ENCODE measurements around the gene APP.
"Not testable (repeated sequence)": the region's sequence is repeated elsewhere in the genome, so short reads cannot be mapped to it uniquely, and the experiment has no call there.

Gene APP

DNA sequence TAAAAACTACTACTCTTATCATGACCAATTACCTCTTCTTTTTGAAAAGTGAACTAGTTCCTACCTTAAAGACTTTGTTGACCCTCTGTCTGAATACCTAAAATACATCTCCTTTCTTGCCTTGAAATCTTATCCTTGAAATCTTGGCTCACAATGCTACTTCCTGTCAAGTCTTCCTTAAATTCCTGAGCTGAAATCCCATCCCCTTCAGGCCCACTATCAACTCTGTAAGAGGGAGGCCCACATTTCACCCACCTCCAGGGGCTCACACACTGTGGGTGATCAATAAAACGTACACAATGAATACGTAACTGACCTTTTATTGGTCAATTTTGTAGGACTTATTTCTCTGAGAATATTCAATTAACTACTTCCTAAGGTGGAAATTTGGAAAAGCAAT is 88.0 kb downstream of the APP start:
- no peak for ATAC-seq
- Mint-ChIP-seq H3K9me3 (no peaks in the 10 kb centered on the region), H3K4me1 (peaks cover 11% of the 10 kb centered on the region), H3K36me3 (peaks cover 8% of the 10 kb centered on the region), H3K27ac (no peak overlapping the region), H3K27me3 (no peaks in the 10 kb centered on the region), H3K4me3 (no peak overlapping the region)

DNA sequence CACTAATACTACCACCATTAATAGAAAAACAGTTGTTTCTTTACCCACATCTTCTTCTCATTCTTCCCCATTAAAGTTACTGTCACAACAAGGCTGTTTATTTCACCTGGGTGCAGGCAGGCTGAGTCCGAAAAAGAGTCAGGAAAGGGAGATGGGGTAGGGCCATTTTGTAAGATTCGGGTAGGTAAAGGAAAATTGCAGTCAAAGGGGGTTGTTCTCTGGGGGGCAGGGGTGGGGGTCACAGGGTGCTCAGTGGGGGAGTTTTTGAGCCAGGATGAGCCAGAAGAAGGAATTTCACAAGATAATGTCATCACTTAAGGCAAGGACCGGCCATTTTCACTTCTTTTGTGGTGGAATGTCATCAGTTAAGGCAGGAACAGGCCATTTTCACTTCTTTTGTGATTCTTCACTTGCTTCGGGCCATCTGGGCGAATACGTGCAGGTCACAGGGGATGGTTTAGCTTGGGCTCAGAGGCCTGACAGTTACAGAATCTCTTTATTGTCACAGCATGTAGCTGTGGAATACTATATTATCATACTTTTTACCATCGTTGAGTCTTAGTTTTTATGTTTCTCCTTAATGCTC is 89.3 kb downstream of the APP start:
- H3K27ac Mint-ChIP-seq, H3K4me3 Mint-ChIP-seq, ATAC-seq, H3K9me3 Mint-ChIP-seq, H3K27me3 Mint-ChIP-seq: not testable (repeated sequence)
- Mint-ChIP-seq H3K4me1 (peaks cover 11% of the 10 kb centered on the region), H3K36me3 (peaks cover 13% of the 10 kb centered on the region)

DNA sequence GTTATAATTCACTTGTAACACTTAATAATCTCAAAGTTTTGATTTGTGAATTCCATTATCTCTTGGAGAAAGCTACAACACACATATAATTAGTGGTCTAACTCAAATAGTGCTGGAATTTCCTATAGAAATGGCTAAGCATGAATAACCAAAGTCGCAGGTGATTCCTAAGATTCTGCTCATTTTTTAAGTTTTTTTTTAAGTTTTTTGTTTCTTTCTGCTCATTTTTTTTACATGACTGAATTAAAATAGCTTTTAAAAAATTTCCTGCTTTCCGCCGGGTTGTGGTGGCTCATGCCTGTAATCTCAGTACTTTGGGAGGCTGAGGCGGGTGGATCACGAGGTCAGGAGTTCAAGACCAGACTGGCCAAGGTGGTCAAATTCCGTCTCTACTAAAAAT is 90.4 kb downstream of the APP start:
- H3K27me3 Mint-ChIP-seq: no peaks in the 10 kb centered on the region
- H3K4me1 Mint-ChIP-seq: peaks cover 11% of the 10 kb centered on the region
- H3K4me3 Mint-ChIP-seq: no peak overlapping the region
- no peak overlapping the region for H3K27ac Mint-ChIP-seq
- H3K36me3 Mint-ChIP-seq: peaks cover 13% of the 10 kb centered on the region
- ATAC-seq: no peak
- H3K9me3 Mint-ChIP-seq: no peaks in the 10 kb centered on the region

DNA sequence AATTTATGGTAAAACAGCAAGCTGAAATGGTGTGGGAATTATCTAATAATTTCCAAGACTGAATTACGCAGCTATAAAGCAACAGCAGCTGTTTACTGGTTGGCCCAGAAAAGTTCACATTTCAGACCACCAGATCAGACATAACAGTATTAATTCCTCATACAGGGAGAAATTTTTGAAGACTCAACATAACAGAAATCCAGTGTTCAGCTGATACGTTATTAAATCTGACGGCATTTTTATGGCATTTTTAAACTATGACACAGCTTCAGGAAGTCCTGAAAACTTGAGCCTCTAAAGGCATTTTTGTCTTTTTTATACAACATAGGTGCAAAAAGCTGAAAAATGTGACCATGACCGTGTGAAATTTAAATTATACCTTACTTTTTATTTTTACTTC is 91.2 kb downstream of the APP start:
- H3K27me3 Mint-ChIP-seq: no peaks in the 10 kb centered on the region
- peaks cover 13% of the 10 kb centered on the region for H3K36me3 Mint-ChIP-seq
- H3K4me3 Mint-ChIP-seq: no peak overlapping the region
- no peak for ATAC-seq
- H3K9me3 Mint-ChIP-seq: no peaks in the 10 kb centered on the region
- H3K4me1 Mint-ChIP-seq: peaks cover 11% of the 10 kb centered on the region
- H3K27ac Mint-ChIP-seq: no peak overlapping the region

DNA sequence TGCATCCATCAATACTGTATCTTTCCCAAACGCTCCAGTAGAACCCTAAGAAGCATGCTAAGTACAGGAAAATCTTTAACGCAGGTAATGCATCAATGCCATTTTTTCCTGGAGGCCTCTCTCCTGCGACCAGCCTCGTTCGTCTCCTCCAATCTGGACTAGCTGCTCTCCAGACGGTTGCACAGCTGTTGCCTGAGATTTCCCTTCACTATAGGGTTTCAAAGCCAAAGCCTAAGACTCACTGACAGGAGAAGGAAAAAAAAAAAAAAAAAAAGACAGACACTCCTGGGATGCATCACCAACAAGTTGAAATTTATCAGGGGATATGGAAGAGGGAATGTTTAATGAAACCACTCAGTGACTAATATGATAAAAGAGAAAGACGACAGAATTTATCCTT is 93.0 kb downstream of the APP start:
- no peak overlapping the region for H3K4me3 Mint-ChIP-seq
- H3K9me3 Mint-ChIP-seq: no peaks in the 10 kb centered on the region
- H3K4me1 Mint-ChIP-seq: peaks cover 2% of the 10 kb centered on the region
- no peak for ATAC-seq
- H3K27me3 Mint-ChIP-seq: no peaks in the 10 kb centered on the region
- peaks cover 13% of the 10 kb centered on the region for H3K36me3 Mint-ChIP-seq
- H3K27ac Mint-ChIP-seq: no peak overlapping the region

DNA sequence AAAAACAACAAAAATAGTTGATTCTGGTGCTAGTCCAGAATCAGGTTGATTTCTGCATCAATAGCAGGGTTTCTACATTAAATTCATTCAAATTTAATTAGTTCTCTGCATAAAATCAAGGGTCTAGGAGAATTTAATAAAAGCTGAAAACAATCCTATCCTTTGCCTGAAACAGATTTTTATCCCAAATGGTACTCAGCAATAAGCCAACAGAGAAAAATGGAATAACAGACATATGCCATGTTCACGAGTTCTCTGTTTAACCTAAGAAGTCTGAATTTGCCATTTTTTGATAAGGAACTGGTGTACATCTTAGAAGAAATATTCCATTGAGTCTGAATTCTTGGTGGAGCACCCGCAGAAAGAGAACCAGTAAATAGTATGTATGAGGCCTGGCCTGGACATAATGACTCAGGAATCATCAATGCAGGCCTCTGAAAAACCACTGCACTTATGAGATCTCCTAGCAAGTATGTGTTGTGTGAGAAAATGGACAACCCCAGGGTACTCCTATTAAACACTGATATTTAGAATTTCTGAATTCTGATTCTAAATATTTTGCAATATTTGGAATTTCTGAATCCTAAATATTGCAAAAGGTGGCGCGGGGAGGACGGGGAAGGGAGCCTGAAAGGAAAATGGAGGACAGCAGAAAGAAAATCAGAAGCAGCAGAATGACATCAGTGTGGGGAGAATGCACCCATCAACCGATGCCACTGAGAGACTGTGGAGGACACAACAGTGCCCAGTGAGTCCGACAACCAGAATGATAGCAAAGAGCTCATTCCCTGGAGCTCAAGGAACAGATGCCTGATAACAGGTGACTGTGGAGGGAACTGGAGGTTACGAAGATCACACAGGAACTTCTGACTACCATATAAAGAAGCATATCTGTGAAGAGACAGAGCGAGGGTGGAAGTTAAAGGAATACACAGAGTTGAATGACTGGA is 97.6 kb downstream of the APP start:
- H3K36me3 Mint-ChIP-seq: peaks cover 7% of the 10 kb centered on the region
- no peak for ATAC-seq
- H3K4me3 Mint-ChIP-seq: no peak overlapping the region
- H3K4me1 Mint-ChIP-seq: peaks cover 27% of the 10 kb centered on the region
- no peaks in the 10 kb centered on the region for H3K27me3 Mint-ChIP-seq
- no peaks in the 10 kb centered on the region for H3K9me3 Mint-ChIP-seq
- H3K27ac Mint-ChIP-seq: no peak overlapping the region

DNA sequence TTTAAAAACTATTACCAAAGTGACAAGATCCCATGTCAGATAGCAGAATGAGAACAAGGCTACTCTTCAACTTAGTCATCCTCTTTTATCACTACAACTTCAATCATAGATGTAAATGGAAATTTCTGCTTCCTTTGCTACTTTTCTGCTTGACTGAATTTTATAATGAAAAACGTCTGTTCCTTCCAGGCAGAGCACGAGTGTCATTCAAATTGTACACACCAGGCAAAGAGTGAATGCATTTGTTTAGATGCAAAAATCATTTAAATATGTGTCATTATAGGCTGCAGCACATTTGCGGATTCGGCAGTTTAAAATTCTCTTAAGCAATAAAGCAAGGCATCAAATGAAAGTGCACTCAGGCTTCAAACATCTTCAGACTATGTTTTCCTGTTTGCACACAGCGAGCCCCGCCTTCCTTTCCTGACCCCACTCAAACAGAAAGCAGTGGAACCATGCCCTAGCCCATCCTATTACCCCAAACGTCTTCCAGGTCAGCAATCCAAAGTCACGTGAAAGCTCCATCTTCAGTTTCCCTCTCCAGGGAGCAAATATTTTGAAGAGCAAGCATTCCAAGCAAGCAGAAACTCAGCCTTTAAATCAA is 99.6 kb downstream of the APP start:
- Mint-ChIP-seq H3K4me1 (peaks cover 28% of the 10 kb centered on the region), H3K4me3 (peak overlapping the region; percentile 61)

DNA sequence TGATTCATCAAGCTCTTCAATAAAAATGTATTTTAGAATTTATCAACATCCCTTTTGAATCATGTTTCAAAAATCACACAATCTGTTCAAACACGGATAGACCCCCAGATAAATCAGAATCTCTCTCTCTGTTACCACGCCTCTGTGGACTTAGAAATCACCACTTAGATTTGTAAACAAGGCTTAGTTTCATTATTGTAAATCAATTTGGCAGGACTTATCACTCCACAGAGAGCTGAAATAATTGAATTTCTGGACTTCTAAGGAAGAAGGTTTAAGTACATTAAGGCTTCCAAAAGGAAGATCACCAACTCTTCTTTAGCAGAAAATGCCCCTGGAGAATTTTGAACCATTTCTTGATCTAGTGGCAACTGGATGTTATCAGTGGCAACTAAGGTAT is 100.4 kb downstream of the APP start:
- no peaks in the 10 kb centered on the region for H3K27me3 Mint-ChIP-seq
- no peak overlapping the region for H3K27ac Mint-ChIP-seq
- H3K4me1 Mint-ChIP-seq: peaks cover 28% of the 10 kb centered on the region
- no peaks in the 10 kb centered on the region for H3K9me3 Mint-ChIP-seq
- no peak overlapping the region for H3K4me3 Mint-ChIP-seq
- ATAC-seq: no peak
- H3K36me3 Mint-ChIP-seq: no peaks in the 10 kb centered on the region

More for the DNA sequence above, 99.6 kb downstream of the APP start:
- Mint-ChIP-seq H3K27ac (peak overlapping the region; percentile 65), H3K9me3 (no peaks in the 10 kb centered on the region), H3K36me3 (no peaks in the 10 kb centered on the region), H3K27me3 (no peaks in the 10 kb centered on the region)
- ATAC-seq: peak; percentile 67

DNA sequence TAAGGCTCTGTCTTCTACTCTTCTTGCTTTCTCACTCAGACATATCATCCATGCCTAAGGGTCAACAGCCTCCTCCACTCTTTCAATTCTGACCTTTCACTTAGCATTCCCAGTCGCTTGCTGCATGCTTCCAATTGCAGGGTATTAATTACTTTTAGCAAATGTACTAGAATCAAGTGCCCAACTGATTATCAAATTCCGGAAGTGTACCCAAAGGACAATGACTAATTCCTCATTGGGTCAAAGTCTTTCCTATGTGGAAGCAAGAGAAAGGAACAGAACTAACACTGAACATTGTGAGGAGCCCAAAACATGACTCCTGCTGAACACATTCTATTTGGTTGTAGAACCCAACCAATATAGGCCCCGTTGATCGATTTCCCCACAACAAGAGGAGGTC is 101.8 kb downstream of the APP start:
- Mint-ChIP-seq H3K36me3 (no peaks in the 10 kb centered on the region), H3K4me1 (peaks cover 28% of the 10 kb centered on the region), H3K27me3 (no peaks in the 10 kb centered on the region), H3K4me3 (no peak overlapping the region), H3K9me3 (no peaks in the 10 kb centered on the region), H3K27ac (no peak overlapping the region)
- ATAC-seq: no peak

DNA sequence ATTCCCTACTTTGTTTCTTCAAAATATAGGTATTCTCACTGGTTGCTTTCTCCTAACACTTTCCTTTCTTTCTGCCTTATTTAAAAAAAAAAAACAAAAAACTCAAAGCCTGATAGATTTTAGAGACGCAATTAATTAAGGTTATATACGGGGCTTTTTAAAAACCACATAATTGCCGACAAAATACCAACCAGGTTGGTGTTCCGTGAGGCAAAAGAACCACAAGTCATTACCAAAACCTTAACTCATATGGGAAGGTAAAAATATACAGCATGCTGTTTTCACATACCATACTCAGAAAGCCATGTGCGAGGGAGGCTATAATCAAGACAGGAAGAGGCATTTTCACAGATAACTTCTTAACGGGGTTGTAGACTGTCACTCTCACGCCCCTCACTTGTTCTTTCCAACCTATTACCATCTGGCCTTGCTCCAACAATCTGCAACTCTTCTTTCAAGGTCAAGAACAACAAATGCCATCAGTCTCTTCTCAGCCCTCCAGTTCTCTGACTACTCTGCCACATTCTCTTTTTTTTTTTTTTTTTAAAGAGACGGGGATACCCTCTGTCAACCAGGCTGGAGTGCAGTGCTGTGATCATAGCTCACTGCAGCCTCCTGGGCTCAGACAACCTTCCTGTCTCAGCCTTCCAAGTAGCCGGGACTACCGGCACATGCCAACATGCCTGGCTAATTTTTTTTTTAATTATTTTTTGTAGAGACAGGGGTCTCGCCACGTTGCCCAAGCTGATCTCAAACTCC is 102.6 kb downstream of the APP start:
- no peak for ATAC-seq
- no peak overlapping the region for H3K27ac Mint-ChIP-seq
- no peaks in the 10 kb centered on the region for H3K9me3 Mint-ChIP-seq
- no peak overlapping the region for H3K4me3 Mint-ChIP-seq
- H3K4me1 Mint-ChIP-seq: peaks cover 28% of the 10 kb centered on the region
- no peaks in the 10 kb centered on the region for H3K27me3 Mint-ChIP-seq
- H3K36me3 Mint-ChIP-seq: no peaks in the 10 kb centered on the region

DNA sequence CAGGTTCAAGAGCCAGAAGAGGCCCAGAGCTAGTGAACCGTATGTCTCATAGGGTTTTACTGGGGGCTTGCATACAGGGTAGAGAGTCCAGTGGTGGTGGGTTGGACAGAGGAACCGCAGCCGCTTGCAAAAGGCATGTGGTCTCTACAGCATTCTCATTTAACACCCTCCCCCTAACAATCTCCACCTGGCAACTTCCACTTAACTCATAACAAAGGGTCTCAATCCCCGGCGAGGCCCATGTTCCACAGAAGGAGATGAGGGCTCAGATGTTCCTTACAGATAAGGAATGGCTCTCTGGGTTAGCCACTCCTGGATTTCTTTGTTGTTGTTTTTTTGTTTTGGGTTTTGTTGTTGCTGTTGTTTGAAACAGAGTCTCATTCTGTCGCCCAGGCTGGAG is 106.1 kb downstream of the APP start:
- no peaks in the 10 kb centered on the region for H3K27me3 Mint-ChIP-seq
- H3K27ac Mint-ChIP-seq: no peak overlapping the region
- H3K36me3 Mint-ChIP-seq: peaks cover 10% of the 10 kb centered on the region
- H3K4me1 Mint-ChIP-seq: peaks cover 9% of the 10 kb centered on the region
- H3K9me3 Mint-ChIP-seq: no peaks in the 10 kb centered on the region
- no peak for ATAC-seq
- no peak overlapping the region for H3K4me3 Mint-ChIP-seq

DNA sequence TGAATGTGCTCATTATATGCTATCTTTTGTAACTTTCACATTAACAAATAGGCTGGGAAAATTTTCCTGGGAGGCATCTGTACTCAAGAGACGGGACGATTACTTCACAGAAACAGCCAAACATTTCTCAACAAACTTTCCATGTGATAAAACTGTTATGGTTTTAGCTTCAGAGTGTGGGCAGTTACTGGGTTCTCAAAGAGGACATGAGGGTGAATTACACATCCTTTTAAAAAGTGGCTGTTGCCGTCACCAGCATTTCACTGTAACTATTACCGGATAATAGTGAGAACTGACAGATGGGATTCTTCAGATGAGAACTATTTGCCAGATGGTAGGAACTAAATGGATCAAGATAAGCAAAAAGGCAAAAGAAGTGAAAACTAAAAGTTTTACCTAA is 109.1 kb downstream of the APP start:
- Mint-ChIP-seq H3K9me3 (no peaks in the 10 kb centered on the region), H3K36me3 (peaks cover 10% of the 10 kb centered on the region), H3K4me1 (no peaks in the 10 kb centered on the region), H3K27ac (no peak overlapping the region), H3K4me3 (no peak overlapping the region), H3K27me3 (no peaks in the 10 kb centered on the region)
- no peak for ATAC-seq

DNA sequence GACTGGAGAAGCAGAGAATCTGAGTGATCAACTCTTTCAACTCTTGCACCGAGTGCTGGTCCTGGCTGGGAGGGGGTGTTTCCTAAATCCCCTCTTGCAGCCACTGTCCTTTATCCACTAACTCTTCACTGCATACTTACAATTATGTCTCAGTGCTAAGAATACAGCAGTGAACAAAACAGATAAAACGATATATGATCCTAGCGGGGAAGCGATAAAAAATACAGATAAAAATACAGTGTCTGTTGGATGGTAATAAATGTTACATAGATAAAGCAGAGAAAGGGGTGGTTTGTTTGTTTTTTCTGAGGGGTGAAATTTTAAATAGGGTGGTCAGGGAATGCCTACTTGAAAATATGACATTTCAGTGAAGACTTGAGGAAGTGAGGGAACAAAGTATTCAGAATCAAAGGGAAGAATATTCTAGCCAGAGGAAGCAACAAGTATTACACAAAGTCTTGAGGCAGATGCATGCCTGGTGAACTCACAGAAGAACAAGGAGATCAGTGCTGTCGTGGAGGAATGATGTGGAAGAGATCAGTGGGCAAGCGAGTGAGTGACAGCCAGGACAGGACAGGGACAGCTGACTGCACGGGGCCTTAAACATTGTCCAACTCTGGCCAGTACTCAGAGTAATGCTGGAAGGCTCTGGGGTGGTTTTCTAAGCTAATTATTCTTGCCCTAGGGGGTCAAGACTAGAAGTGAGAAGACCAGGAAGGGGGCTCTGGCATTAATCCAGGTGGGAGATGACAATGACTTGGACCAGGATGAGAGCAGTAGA is 110.0 kb downstream of the APP start:
- no peaks in the 10 kb centered on the region for H3K4me1 Mint-ChIP-seq
- no peak overlapping the region for H3K4me3 Mint-ChIP-seq
- H3K27ac Mint-ChIP-seq: no peak overlapping the region
- H3K27me3 Mint-ChIP-seq: no peaks in the 10 kb centered on the region
- peaks cover 10% of the 10 kb centered on the region for H3K36me3 Mint-ChIP-seq
- no peak for ATAC-seq
- no peaks in the 10 kb centered on the region for H3K9me3 Mint-ChIP-seq

DNA sequence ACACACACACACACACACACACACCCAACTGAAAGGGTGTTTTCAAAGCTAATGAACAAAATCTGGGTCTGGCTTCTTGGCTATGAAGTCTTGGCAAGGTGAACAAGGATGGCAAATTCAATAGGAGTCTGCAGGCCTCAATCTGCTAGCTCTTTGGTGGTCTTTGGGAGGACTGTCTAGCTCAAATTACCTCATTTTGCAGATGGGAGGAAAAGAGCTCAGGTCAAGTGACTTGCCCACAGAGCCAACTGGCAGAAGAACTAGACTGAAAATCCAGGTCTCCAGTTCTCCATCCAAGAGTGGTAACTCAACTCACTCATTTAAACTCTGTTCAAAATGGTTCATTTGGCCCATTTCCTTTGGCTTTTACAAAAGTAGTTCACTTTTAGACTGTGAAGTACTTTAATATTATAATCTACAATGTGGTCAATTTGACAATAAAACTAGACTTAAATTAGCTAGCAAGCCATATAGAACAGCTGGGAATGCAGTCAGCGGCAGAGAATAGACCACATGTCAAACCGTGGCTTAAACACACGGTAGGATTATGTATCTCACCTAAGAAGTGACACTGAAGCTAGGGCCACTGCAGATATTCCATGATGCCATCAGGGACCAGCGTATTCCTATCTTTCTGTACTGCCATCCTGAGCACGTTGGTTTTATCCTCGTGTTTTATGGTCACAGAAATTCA is 112.9 kb downstream of the APP start:
- no peaks in the 10 kb centered on the region for H3K4me1 Mint-ChIP-seq
- H3K27ac Mint-ChIP-seq: no peak overlapping the region
- H3K27me3 Mint-ChIP-seq: no peaks in the 10 kb centered on the region
- peaks cover 10% of the 10 kb centered on the region for H3K36me3 Mint-ChIP-seq
- H3K9me3 Mint-ChIP-seq: no peaks in the 10 kb centered on the region
- no peak overlapping the region for H3K4me3 Mint-ChIP-seq
- no peak for ATAC-seq
